IMR-90 (cell line): ENCODE measurements around the gene ADAMTSL2. TPM values are rescaled to one million over a fixed set of nuclear protein-coding genes. Genes with fewer than 3 reads are reported as not detected.

ENCODE experiments used
- ATAC-seq: fragments of 200-7000 bp; cut with Tn5 transposase; 2 replicates; pipeline ENCODE4 v1.9.1; 2020; ENCODE audit warnings: low read depth, mild to moderate bottlenecking, moderate library complexity
- BruUV-seq: library from RNA; stranded (reverse); fragments of 400-500 nt; replicated peaks from 2 replicates; lab custom pipeline; 2021; lab: Mats Ljungman, UMichigan
- CTCF ChIA-PET: fragments of 300-600 bp; formaldehyde crosslinking; extraction: SDS; loops from one replicate; lab custom pipeline; 2021; ENCODE audit warnings: antibody characterized with exemption; lab: Yijun Ruan, JAX
- POLR2A ChIA-PET: fragments of 300-600 bp; sonication (Branson Sonifier 250); formaldehyde crosslinking; loops from one replicate; lab custom pipeline; 2022; ENCODE audit warnings: antibody characterized with exemption; ENCODE audit not compliant: unreplicated experiment; lab: Charles Lee
- DNase-seq: peaks from one replicate; pipeline ENCODE4 v3.0.0; 2013
- H2AFZ ChIP-seq: replicated peaks from 2 replicates; pipeline ENCODE3; 2013; ENCODE audit warnings: low read length, mild to moderate bottlenecking; ENCODE audit not compliant: poor library complexity
- H2AK5ac ChIP-seq: 2 replicates; pipeline ENCODE4 v1.6.1; 2013; ENCODE audit warnings: low read depth, low read length, inconsistent platforms
- H2AK9ac ChIP-seq: replicated peaks from 2 replicates; pipeline ENCODE3; 2013; ENCODE audit warnings: mild to moderate bottlenecking, low read depth, low read length, moderate library complexity; ENCODE audit not compliant: poor library complexity
- H2BK120ac ChIP-seq: 2 replicates; pipeline ENCODE4 v1.6.1; 2013; ENCODE audit warnings: low read depth, low read length, inconsistent platforms
- H2BK15ac ChIP-seq: 3 replicates; pipeline ENCODE4 v1.6.1; 2013; ENCODE audit warnings: low read depth, low read length, inconsistent platforms
- H2BK20ac ChIP-seq: 2 replicates; pipeline ENCODE4 v1.6.1; 2013; ENCODE audit warnings: low read depth, mild to moderate bottlenecking, inconsistent platforms, low read length, moderate library complexity
- H2BK5ac ChIP-seq: 2 replicates; pipeline ENCODE4 v1.6.1; 2013; ENCODE audit warnings: mild to moderate bottlenecking, low read depth, low read length, inconsistent platforms; ENCODE audit not compliant: poor library complexity, severe bottlenecking
- H3K14ac ChIP-seq: replicated peaks from 2 replicates; pipeline ENCODE4 v1.6.1; 2013; ENCODE audit warnings: low read depth, low read length, inconsistent platforms
- H3K18ac ChIP-seq: 2 replicates; pipeline ENCODE4 v1.6.1; 2013; ENCODE audit warnings: low read depth, low read length, control low read depth
- H3K23ac ChIP-seq: 2 replicates; pipeline ENCODE4 v1.6.1; 2013; ENCODE audit warnings: low read depth, low read length, inconsistent platforms
- H3K27ac ChIP-seq: 2 replicates; pipeline ENCODE4 v1.5.1; 2013; ENCODE audit warnings: mild to moderate bottlenecking, control low read depth, low read length; ENCODE audit not compliant: insufficient read depth
- H3K27me3 ChIP-seq: 2 replicates; pipeline ENCODE4 v1.6.1; 2013; ENCODE audit warnings: low read length; ENCODE audit not compliant: control insufficient read depth, insufficient read depth
- H3K36me3 ChIP-seq: 2 replicates; pipeline ENCODE4 v1.6.1; 2013; ENCODE audit warnings: low read length, mixed read lengths; ENCODE audit not compliant: control insufficient read depth, insufficient read depth
- H3K4ac ChIP-seq: 2 replicates; pipeline ENCODE4 v1.6.1; 2013; ENCODE audit warnings: low read depth, low read length, inconsistent platforms
- H3K4me1 ChIP-seq: 2 replicates; pipeline ENCODE4 v1.6.1; 2013; ENCODE audit warnings: low read length, mixed read lengths; ENCODE audit not compliant: control insufficient read depth, insufficient read depth
- H3K4me2 ChIP-seq: 2 replicates; pipeline ENCODE4 v1.6.1; 2013; ENCODE audit warnings: low read depth, mild to moderate bottlenecking, control low read depth, low read length, moderate library complexity
- H3K4me3 ChIP-seq: 2 replicates; pipeline ENCODE4 v1.5.1; 2013; ENCODE audit warnings: low read depth, mild to moderate bottlenecking, control low read depth, low read length, moderate library complexity; ENCODE audit not compliant: insufficient read depth
- H3K56ac ChIP-seq: 2 replicates; pipeline ENCODE4 v1.6.1; 2013; ENCODE audit warnings: low read length, inconsistent platforms; ENCODE audit not compliant: insufficient read depth; ENCODE audit errors: extremely low read depth
- H3K79me1 ChIP-seq, 2 experiments: 2 replicates each; pipeline ENCODE4 v1.6.1; 2013; ENCODE audit warnings: low read length in 2 of 2, inconsistent platforms in 1 of 2, low read depth in 1 of 2
- H3K9ac ChIP-seq: 2 replicates; pipeline ENCODE4 v1.6.1; 2013; ENCODE audit warnings: low read depth, low read length, control low read depth
- H3K9me1 ChIP-seq: 2 replicates; pipeline ENCODE4 v1.6.1; 2013; ENCODE audit warnings: low read length, inconsistent platforms; ENCODE audit not compliant: insufficient read depth
- H3K9me3 ChIP-seq: 2 replicates; pipeline ENCODE4 v1.6.1; 2013; ENCODE audit warnings: low read length; ENCODE audit not compliant: control insufficient read depth, insufficient read depth
- H4K20me1 ChIP-seq: 2 replicates; pipeline ENCODE4 v1.6.1; 2013; ENCODE audit warnings: low read length, inconsistent platforms; ENCODE audit not compliant: insufficient read depth
- H4K5ac ChIP-seq: 2 replicates; pipeline ENCODE4 v1.6.1; 2013; ENCODE audit warnings: mild to moderate bottlenecking, low read depth, low read length, control low read depth
- H4K8ac ChIP-seq, 2 experiments: 2 replicates each; pipeline ENCODE4 v1.6.1; 2013; ENCODE audit warnings: low read depth in 2 of 2, low read length in 2 of 2, control low read depth in 1 of 2, inconsistent platforms in 1 of 2
- H4K91ac ChIP-seq: 2 replicates; pipeline ENCODE4 v1.6.1; 2013; ENCODE audit warnings: low read depth, low read length, inconsistent platforms; ENCODE audit not compliant: insufficient read depth
- BHLHE40 ChIP-seq: fragments of 150-350 bp; IDR thresholded peaks from 2 replicates; pipeline ENCODE4 v1.6.1; 2016; ENCODE audit warnings: mild to moderate bottlenecking, low read depth, low read length
- CEBPB ChIP-seq: IDR thresholded peaks from 2 replicates; pipeline ENCODE4 v1.6.1; 2012; ENCODE audit warnings: low read depth, low read length, improper control_type of control experiment
- CHD1 ChIP-seq: IDR thresholded peaks from 2 replicates; pipeline ENCODE4 v1.6.1; 2012; ENCODE audit warnings: low read depth, low read length, improper control_type of control experiment
- ELK1 ChIP-seq: fragments of 150-350 bp; IDR thresholded peaks from 2 replicates; pipeline ENCODE4 v1.6.1; 2016; ENCODE audit warnings: low read depth, mild to moderate bottlenecking, low read length, moderate library complexity, borderline replicate concordance
- FOS ChIP-seq: fragments of 150-350 bp; IDR thresholded peaks from 2 replicates; pipeline ENCODE4 v1.6.1; 2016; ENCODE audit warnings: low read depth, low read length
- MAFK ChIP-seq: IDR thresholded peaks from 2 replicates; pipeline ENCODE4 v1.6.1; 2012; ENCODE audit warnings: low read depth, low read length, improper control_type of control experiment
- MAZ ChIP-seq: IDR thresholded peaks from 2 replicates; pipeline ENCODE4 v1.6.1; 2012; ENCODE audit warnings: low read depth, mild to moderate bottlenecking, low read length, improper control_type of control experiment, moderate library complexity, borderline replicate concordance
- MXI1 ChIP-seq: IDR thresholded peaks from 2 replicates; pipeline ENCODE4 v1.6.1; 2012; ENCODE audit warnings: low read depth, mild to moderate bottlenecking, low read length, moderate library complexity, borderline replicate concordance
- NFE2L2 ChIP-seq: fragments of 150-350 bp; IDR thresholded peaks from 2 replicates; pipeline ENCODE4 v1.6.1; 2016; ENCODE audit warnings: low read depth, mild to moderate bottlenecking, low read length
- POLR2A ChIP-seq: IDR thresholded peaks from 2 replicates; pipeline ENCODE4 v1.6.1; 2012; ENCODE audit warnings: mild to moderate bottlenecking, low read depth, low read length
- RAD21 ChIP-seq: IDR thresholded peaks from 2 replicates; pipeline ENCODE4 v1.6.1; 2012; ENCODE audit warnings: low read length, improper control_type of control experiment
- RCOR1 ChIP-seq: IDR thresholded peaks from 2 replicates; pipeline ENCODE4 v1.6.1; 2012; ENCODE audit warnings: mild to moderate bottlenecking, low read length, improper control_type of control experiment; ENCODE audit not compliant: insufficient replicate concordance
- RFX5 ChIP-seq: IDR thresholded peaks from 2 replicates; pipeline ENCODE4 v1.8.0; 2012; ENCODE audit warnings: low read depth, mild to moderate bottlenecking, low read length, moderate library complexity
- SMC3 ChIP-seq: fragments of 150-350 bp; IDR thresholded peaks from 2 replicates; pipeline ENCODE4 v1.6.1; 2016; ENCODE audit warnings: low read depth, mild to moderate bottlenecking, antibody characterized with exemption, low read length, moderate library complexity
- WGBS, 2 experiments: methylation state at CpG; one replicate each; pipeline versions ENCODE4 v1.1.5 to v1.1.7; 2013; ENCODE audit warnings: missing lambda C conversion rate in 2 of 2; ENCODE audit not compliant: insufficient read length in 1 of 2; ENCODE audit errors: extremely low coverage in 2 of 2; 5-methylcytosine and 5-hydroxymethylcytosine counted together
- dilution Hi-C: fragments of 300-500 bp; cut with HindIII; formaldehyde crosslinking; loops from one replicate; pipeline ENCODE4 v1.14.3; 2018; ENCODE audit warnings: low sequenced_read_pairs; ENCODE audit not compliant: unreplicated experiment
- in situ Hi-C: fragments of 300-500 bp; cut with MboI; formaldehyde crosslinking; loops from 3 replicates; pipeline ENCODE4 v1.14.3; 2019; ENCODE audit warnings: low sequenced_read_pairs, inconsistent platforms, mixed read lengths
- intact Hi-C: fragments of 100-400 bp; cut with micrococcal nuclease; formaldehyde crosslinking; loops from 2 replicates; pipeline ENCODE4 v1.10.0; 2022
- polyA plus RNA-seq, 3 experiments: library from polyadenylated mRNA; depleted of rRNA; stranded (reverse); fragments of >200 nt; gene quantifications; 2 replicates each; pipeline ENCODE4 v1.2.3, GENCODE V29; 2012; ENCODE audit warnings: low replicate concordance in 1 of 3
- total RNA-seq: library from RNA; depleted of rRNA; stranded (reverse); fragments of >200 nt; gene quantifications from 2 replicates; pipeline ENCODE4 v1.2.3, GENCODE V29; 2012
- TF ChIP-seq, protein P1 (sequence below): conservative IDR thresholded peaks from 2 replicates; pipeline ENCODE4 v1.5.1; 2012; ENCODE audit warnings: mild to moderate bottlenecking, low read depth, low read length, improper control_type of control experiment
- TF ChIP-seq, protein P2 (sequence below): fragments of 150-350 bp; IDR thresholded peaks from 2 replicates; pipeline ENCODE4 v1.6.1; 2017; ENCODE audit warnings: mild to moderate bottlenecking, antibody characterized with exemption, low read length, low read depth

Gene ADAMTSL2
- total and polyA plus RNA-seq, 2 of the 4 experiments (the other 2 are of a cell fraction): not detected

GRCh38 chr9:133573791-133574515 is 39.4 kb downstream of the ADAMTSL2 start:
- intact Hi-C loops (no loop called here), in situ Hi-C loops (no loop called here), dilution Hi-C loops (no loop called here)
- Histone ChIP-seq H3K4me3 (no peak overlapping the region), H2BK15ac (no peak overlapping the region), H3K4me1 (no peaks in the 10 kb centered on the region), H3K4me2 (no peak overlapping the region), H4K8ac (no peak overlapping the region), H3K18ac (no peak overlapping the region), H3K23ac (no peak overlapping the region), H3K9ac (no peak overlapping the region), H2BK120ac (no peak overlapping the region), H2AFZ (no peak overlapping the region), H3K27ac (no peak overlapping the region), H3K4ac (no peak overlapping the region), H4K91ac (no peak overlapping the region), H3K9me3 (no peaks in the 10 kb centered on the region), H3K14ac (no peak overlapping the region), H4K20me1 (no peaks in the 10 kb centered on the region), H3K9me1 (no peaks in the 10 kb centered on the region), H3K56ac (no peak overlapping the region), H3K36me3 (no peaks in the 10 kb centered on the region), H2BK5ac (no peak overlapping the region), H2AK9ac (no peak overlapping the region), H2AK5ac (no peak overlapping the region), H2BK20ac (no peak overlapping the region), H4K5ac (no peak overlapping the region), H3K27me3 (peaks cover 49% of the 10 kb centered on the region), H3K79me1 (no peaks in the 10 kb centered on the region)
- TF ChIP-seq NFE2L2 (no peak), ELK1 (no peak), RFX5 (no peak), POLR2A (no peak), CEBPB (no peak), RCOR1 (no peak), BHLHE40 (no peak), SMC3 (no peak), CHD1 (no peak), MAZ (no peak), MAFK (no peak), FOS (no peak), MXI1 (no peak), RAD21 (no peak)
- TF ChIP-seq, protein P1, sequence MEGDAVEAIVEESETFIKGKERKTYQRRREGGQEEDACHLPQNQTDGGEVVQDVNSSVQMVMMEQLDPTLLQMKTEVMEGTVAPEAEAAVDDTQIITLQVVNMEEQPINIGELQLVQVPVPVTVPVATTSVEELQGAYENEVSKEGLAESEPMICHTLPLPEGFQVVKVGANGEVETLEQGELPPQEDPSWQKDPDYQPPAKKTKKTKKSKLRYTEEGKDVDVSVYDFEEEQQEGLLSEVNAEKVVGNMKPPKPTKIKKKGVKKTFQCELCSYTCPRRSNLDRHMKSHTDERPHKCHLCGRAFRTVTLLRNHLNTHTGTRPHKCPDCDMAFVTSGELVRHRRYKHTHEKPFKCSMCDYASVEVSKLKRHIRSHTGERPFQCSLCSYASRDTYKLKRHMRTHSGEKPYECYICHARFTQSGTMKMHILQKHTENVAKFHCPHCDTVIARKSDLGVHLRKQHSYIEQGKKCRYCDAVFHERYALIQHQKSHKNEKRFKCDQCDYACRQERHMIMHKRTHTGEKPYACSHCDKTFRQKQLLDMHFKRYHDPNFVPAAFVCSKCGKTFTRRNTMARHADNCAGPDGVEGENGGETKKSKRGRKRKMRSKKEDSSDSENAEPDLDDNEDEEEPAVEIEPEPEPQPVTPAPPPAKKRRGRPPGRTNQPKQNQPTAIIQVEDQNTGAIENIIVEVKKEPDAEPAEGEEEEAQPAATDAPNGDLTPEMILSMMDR: no peak
- TF ChIP-seq, protein P2, sequence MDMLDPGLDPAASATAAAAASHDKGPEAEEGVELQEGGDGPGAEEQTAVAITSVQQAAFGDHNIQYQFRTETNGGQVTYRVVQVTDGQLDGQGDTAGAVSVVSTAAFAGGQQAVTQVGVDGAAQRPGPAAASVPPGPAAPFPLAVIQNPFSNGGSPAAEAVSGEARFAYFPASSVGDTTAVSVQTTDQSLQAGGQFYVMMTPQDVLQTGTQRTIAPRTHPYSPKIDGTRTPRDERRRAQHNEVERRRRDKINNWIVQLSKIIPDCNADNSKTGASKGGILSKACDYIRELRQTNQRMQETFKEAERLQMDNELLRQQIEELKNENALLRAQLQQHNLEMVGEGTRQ: no peak
- ChIA-PET POLR2A (no interaction called here), CTCF (no interaction called here)
- ATAC-seq: no peak
- WGBS, 2 experiments: 84% methylated on average over 5 of the region's 21 CpGs; no CpG with 5 or more reads in 1 of the 2 experiments
- no peak for DNase-seq
- BruUV-seq: no TSS peak
